Activated CD8-positive, alpha-beta T cell treated with anti-CD3 and anti-CD28 coated beads for 36 hours (primary cell): ENCODE results near the gene STX3. TPM values are rescaled to one million over a fixed set of nuclear protein-coding genes. Genes with fewer than 3 reads are reported as not detected.

Experiments used
- ATAC-seq: fragments of 200-7000 bp; cut with Tn5 transposase; one replicate; pipeline ENCODE4 v1.10.0; 2021; ENCODE audit warnings: mild to moderate bottlenecking, moderate library complexity
- CTCF ChIA-PET: fragments of 350-600 bp; sonication (Branson Sonifier 250); formaldehyde crosslinking; loops from one replicate; lab custom pipeline; 2021; ENCODE audit warnings: antibody characterized with exemption; lab: Charles Lee
- POLR2A ChIA-PET: fragments of 350-600 bp; sonication (Branson Sonifier 250); formaldehyde crosslinking; loops from one replicate; lab custom pipeline; 2021; ENCODE audit warnings: antibody characterized with exemption; lab: Charles Lee
- DNase-seq: peaks from one replicate; pipeline ENCODE4 v3.0.0-alpha.2; 2020
- H3K27ac Mint-ChIP-seq: one replicate; pipeline ENCODE4 v1.8.0; 2021; ENCODE audit warnings: mild to moderate bottlenecking, mixed read lengths
- H3K27me3 Mint-ChIP-seq: one replicate; pipeline ENCODE4 v1.8.0; 2021; ENCODE audit warnings: mixed read lengths
- H3K36me3 Mint-ChIP-seq: one replicate; pipeline ENCODE4 v1.8.0; 2021; ENCODE audit warnings: low read depth, mixed read lengths
- H3K4me1 Mint-ChIP-seq: one replicate; pipeline ENCODE4 v1.8.0; 2021; ENCODE audit warnings: low read depth, mixed read lengths
- H3K4me3 Mint-ChIP-seq: one replicate; pipeline ENCODE4 v1.8.0; 2021; ENCODE audit warnings: mild to moderate bottlenecking, moderate library complexity, mixed read lengths
- H3K9me3 Mint-ChIP-seq: one replicate; pipeline ENCODE4 v1.8.0; 2021; ENCODE audit warnings: mixed read lengths
- intact Hi-C: fragments of 100-400 bp; cut with micrococcal nuclease; formaldehyde crosslinking; loops from one replicate; pipeline ENCODE4 v1.10.0; 2022
- total RNA-seq, 2 experiments: library from RNA; stranded (reverse); gene quantifications; one replicate each; pipeline ENCODE4 v1.2.3, GENCODE V29; 2021
- TF ChIP-seq, protein P1 (sequence below): fragments of 200-600 bp; IDR thresholded peaks from one replicate; pipeline ENCODE4 v1.8.0; 2022; ENCODE audit warnings: antibody characterized with exemption, mild to moderate bottlenecking

STX3 gene
- total RNA-seq, 2 experiments from 2014 or later: 8.3 to 9.5 TPM

DNA sequence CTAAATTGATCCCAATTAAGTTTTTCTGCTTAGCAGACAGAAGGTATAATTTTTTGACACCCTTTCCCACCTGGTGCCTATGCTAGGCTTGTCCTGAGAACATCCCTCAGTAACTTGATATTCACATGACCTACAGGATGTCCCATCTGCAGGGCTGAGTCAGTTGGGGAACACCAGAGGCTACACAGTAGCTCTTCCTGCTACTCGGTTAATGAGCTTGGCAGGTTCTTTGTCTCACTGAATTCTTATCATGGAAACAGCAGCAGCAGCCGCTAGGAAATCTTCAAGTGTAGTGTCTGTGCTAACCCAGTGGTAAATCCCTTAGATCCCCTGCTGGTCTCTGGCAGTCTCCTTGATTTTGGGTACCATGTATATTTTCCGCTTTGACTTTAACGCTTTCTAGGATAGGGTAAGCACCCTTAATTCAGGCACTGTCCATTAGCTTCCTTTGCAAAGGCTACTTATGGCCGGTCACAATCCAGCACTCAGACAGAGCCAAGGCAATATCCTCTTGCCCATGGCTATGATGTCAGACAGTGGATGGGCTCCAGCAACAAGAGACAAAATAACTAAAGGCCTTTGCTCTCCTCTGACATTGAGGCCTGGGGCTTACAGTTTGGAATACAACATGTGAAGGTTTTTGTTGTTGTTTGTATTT, 46.9 kb downstream of the STX3 start:
- no peak overlapping the region for H3K27ac Mint-ChIP-seq
- no peaks in the 10 kb centered on the region for H3K4me1 Mint-ChIP-seq
- no peak overlapping the region for H3K4me3 Mint-ChIP-seq
- H3K27me3 Mint-ChIP-seq: no peaks in the 10 kb centered on the region
- DNase-seq: no peak
- CTCF ChIA-PET: interaction anchor here (0.6 to 5.2 kb wide), 13 partner anchors 8 to 265 kb away, joined by 3 to 92 read pairs (median 5); partner anchors contain the start of genes MRPL16 and STX3
- intact Hi-C loops: loop anchor here (1.0 to 10.0 kb wide), 3 partner anchors 48 to 257 kb away; no protein-coding TSS in a partner anchor
- peaks cover 14% of the 10 kb centered on the region for H3K36me3 Mint-ChIP-seq
- TF ChIP-seq, protein P1, sequence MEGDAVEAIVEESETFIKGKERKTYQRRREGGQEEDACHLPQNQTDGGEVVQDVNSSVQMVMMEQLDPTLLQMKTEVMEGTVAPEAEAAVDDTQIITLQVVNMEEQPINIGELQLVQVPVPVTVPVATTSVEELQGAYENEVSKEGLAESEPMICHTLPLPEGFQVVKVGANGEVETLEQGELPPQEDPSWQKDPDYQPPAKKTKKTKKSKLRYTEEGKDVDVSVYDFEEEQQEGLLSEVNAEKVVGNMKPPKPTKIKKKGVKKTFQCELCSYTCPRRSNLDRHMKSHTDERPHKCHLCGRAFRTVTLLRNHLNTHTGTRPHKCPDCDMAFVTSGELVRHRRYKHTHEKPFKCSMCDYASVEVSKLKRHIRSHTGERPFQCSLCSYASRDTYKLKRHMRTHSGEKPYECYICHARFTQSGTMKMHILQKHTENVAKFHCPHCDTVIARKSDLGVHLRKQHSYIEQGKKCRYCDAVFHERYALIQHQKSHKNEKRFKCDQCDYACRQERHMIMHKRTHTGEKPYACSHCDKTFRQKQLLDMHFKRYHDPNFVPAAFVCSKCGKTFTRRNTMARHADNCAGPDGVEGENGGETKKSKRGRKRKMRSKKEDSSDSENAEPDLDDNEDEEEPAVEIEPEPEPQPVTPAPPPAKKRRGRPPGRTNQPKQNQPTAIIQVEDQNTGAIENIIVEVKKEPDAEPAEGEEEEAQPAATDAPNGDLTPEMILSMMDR: no peak
- peak; percentile 34 for ATAC-seq
- POLR2A ChIA-PET: interaction anchor here (1.0 to 1.3 kb wide), 2 partner anchors 8 to 24 kb away, joined by 4 to 5 read pairs; partner anchors contain the start of gene MRPL16
- H3K9me3 Mint-ChIP-seq: no peaks in the 10 kb centered on the region

DNA sequence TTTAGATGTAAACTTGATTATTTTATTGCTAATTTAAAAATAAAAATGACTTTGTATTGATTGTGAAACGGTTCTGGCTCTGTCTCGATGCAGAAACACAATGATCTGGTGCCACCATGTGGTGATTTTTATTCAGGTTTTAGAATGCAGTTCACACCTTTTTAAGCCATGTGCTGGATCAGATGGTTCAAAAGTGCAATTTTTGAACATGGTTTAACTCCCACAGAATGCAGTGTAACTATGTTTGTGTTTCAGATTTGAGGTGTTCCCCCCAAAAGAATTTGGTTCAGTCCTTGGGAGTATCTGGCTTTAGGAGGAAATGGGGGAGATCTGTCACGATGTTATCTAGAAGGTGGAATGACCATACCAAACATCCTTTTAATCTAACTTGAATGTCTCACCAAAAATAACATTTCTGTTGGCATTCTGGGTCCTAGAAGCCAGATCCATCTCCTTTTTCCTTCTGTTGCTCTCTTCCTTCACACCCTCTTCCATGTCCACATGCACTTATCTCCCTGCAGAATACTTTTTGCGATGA, 47.5 kb downstream of the STX3 start:
- peaks cover 17% of the 10 kb centered on the region for H3K36me3 Mint-ChIP-seq
- ChIA-PET POLR2A (interaction anchor here (1.0 kb wide), 1 partner anchor 25 kb away, joined by 4 read pairs; no protein-coding TSS in a partner anchor), CTCF (interaction anchor here (0.9 to 5.2 kb wide), 5 partner anchors 20 to 265 kb away, joined by 3 to 92 read pairs (median 7); partner anchors contain the start of gene STX3)
- ATAC-seq (peak; percentile 69), DNase-seq (peak; percentile 54)
- H3K27me3 Mint-ChIP-seq: no peaks in the 10 kb centered on the region
- H3K9me3 Mint-ChIP-seq: no peaks in the 10 kb centered on the region
- H3K27ac Mint-ChIP-seq: no peak overlapping the region
- no peaks in the 10 kb centered on the region for H3K4me1 Mint-ChIP-seq
- H3K4me3 Mint-ChIP-seq: no peak overlapping the region
- TF ChIP-seq, protein P1: peak; percentile 73
- intact Hi-C loops: loop anchor here (1.0 to 10.0 kb wide), 3 partner anchors 48 to 258 kb away; no protein-coding TSS in a partner anchor

DNA sequence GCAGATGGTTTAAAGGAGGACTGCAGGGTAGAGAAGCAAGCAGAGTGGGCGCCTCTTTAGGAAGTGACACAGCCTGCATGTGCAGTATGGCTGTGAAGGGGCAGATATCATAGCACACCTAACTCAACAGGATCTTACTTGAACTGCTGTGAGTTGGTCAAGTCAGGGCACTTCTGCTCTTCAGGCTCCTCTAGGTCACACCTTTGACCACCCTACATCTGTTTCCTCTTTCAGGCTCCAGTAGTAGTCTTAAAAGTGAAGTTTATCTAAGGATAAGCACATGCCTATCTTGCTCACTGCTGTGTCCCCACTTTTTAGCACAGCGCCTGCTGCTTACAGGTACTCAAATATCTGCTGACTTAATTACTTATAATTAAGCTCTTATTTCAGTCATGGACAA, 48.9 kb downstream of the STX3 start:
- Mint-ChIP-seq H3K36me3 (peaks cover 17% of the 10 kb centered on the region), H3K27ac (no peak overlapping the region), H3K4me3 (no peak overlapping the region), H3K27me3 (no peaks in the 10 kb centered on the region), H3K9me3 (no peaks in the 10 kb centered on the region), H3K4me1 (peaks cover 3% of the 10 kb centered on the region)
- ATAC-seq (no peak), DNase-seq (no peak)
- intact Hi-C loops: loop anchor here (10.0 kb wide), 2 partner anchors 129 to 259 kb away; no protein-coding TSS in a partner anchor
- TF ChIP-seq, protein P1: no peak
- ChIA-PET POLR2A (interaction anchor here (0.7 kb wide), 1 partner anchor 48 kb away, joined by 3 read pairs; the partner anchor contains the start of gene STX3), CTCF (interaction anchor here (5.2 kb wide), 1 partner anchor 49 kb away, joined by 92 read pairs; the partner anchor contains the start of gene STX3)

DNA sequence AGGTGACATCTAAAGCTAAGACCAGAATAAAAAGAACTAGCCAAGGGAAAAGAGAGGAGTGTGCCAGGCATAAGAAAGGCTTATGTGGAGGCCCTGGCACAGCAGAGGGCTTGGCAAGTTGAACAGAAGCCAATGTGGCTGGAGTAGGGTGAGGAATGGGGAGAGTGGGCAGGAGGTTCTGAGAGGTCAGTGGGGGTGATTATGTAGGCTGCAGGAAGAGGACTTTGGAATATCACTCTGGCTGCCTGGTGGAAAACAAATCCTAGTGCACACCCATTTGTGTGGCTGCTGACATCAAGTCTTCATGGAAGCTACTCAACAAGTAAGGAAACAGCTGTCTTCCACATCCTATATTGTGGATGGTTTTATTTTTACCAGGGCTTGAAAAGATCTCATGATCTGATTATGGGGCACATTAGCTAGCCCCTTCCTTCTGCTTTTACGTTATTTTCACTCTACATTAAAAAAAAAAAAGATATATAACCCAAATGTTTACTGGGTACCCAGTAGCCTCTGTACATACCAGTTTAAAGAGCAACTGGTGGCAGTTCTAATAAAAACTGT, 52.0 kb downstream of the STX3 start:
- Mint-ChIP-seq H3K4me1 (peaks cover 10% of the 10 kb centered on the region), H3K36me3 (peaks cover 21% of the 10 kb centered on the region), H3K27me3 (no peaks in the 10 kb centered on the region), H3K4me3 (no peak overlapping the region), H3K27ac (peak overlapping the region; percentile 57), H3K9me3 (no peaks in the 10 kb centered on the region)
- ChIA-PET POLR2A (no interaction called here), CTCF (interaction anchor here (1.2 to 3.9 kb wide), 3 partner anchors 52 to 72 kb away, joined by 3 to 28 read pairs (median 20); partner anchors contain the start of gene STX3)
- TF ChIP-seq, protein P1: no peak
- intact Hi-C loops: loop anchor here (10.0 kb wide), 2 partner anchors 132 to 262 kb away; no protein-coding TSS in a partner anchor
- DNase-seq: no peak
- no peak for ATAC-seq
